Measurements from ENCODE around the gene RALY. TPM values are rescaled to one million over a fixed set of nuclear protein-coding genes. Genes with fewer than 3 reads are reported as not detected.

The RALY gene
- total and polyA plus RNA-seq, 10 of the 15 experiments (the other 5 are each of a cell fraction or from before 2014, with no cell fraction given): 1.2 to 246 (median 137) TPM

- ChIA-PET SMC1A (ENCODE audit: uncharacterized antibody, unreplicated experiment) (no interaction called here), POLR2A (no interaction called here), CTCF (interaction anchor here (1.1 kb wide), 1 partner anchor 9 kb away, joined by 4 read pairs; no protein-coding TSS in a partner anchor), RAD21 (ENCODE audit: unreplicated experiment) (no interaction called here)
- Histone ChIP-seq H3K79me2 (ENCODE audit: control insufficient read depth, insufficient read depth, low read length) (peaks cover 23% of the 10 kb centered on the region), H3K27me3 (replicated peaks in 1 of 2; ENCODE audit: control insufficient read depth in 2 of 2, insufficient read depth in 2 of 2, low read length in 1 of 2) (no peaks in the 10 kb centered on the region), H3K4me1 (ENCODE audit: control insufficient read depth, insufficient read depth, low read length) (no peaks in the 10 kb centered on the region; the same call in 1 of the 2 replicates), H3K9ac (ENCODE audit: control insufficient read depth, insufficient read depth, low read length) (no peak overlapping the region), H3K9me3 (replicated peaks; ENCODE audit: control insufficient read depth, insufficient read depth, low read length) (no peaks in the 10 kb centered on the region), H3K36me3 (ENCODE audit: control insufficient read depth in 2 of 2, insufficient read depth in 2 of 2, low read length in 1 of 2) (no peaks in the 10 kb centered on the region), H3K4me2 (ENCODE audit: control insufficient read depth, insufficient read depth) (no peak overlapping the region), H2AFZ (ENCODE audit: control insufficient read depth, low read depth, low read length) (no peak overlapping the region), H3K27ac (ENCODE audit: control insufficient read depth, insufficient read depth) (no peak overlapping the region), H4K20me1 (ENCODE audit: control insufficient read depth, insufficient read depth) (no peaks in the 10 kb centered on the region), H3K4me3 (no peak overlapping the region)
- DNase-seq (ENCODE audit: low read depth, low spot score) (no peak), FAIRE-seq (no peak), ATAC-seq (no peak)
- 75% methylated on average over 4 of the region's 4 CpGs for WGBS (ENCODE audit: insufficient coverage, insufficient replicate concordance, low lambda C conversion rate, missing lambda C conversion rate)
- in situ Hi-C loops (cut with MboI): no loop called here
- no TSS peak for BruUV-seq (replicated peaks)
- TF ChIP-seq NR2C1 (IDR thresholded peaks at IDR 0.05) (no peak), GATAD2B (conservative IDR thresholded peaks at IDR 0.05; ENCODE audit: low read depth) (no peak), BACH1 (IDR thresholded peaks at IDR 0.05; ENCODE audit: borderline replicate concordance) (no peak), ZBTB33 (IDR thresholded peaks at IDR 0.05) (no peak), CTCF (IDR thresholded peaks at IDR 0.05 in 2 of 3, conservative IDR thresholded peaks at IDR 0.05 in 1 of 3; ENCODE audit: control insufficient read depth in 2 of 3, extremely low read depth in 1 of 3, insufficient read depth in 1 of 3, low read depth in 3 of 3, low read length in 3 of 3) (no peak), JUND (IDR thresholded peaks at IDR 0.05; ENCODE audit: low read depth, low read length) (no peak), SIN3A (IDR thresholded peaks at IDR 0.05; ENCODE audit: low read depth, low read length) (no peak)
- intact Hi-C loops (cut with micrococcal nuclease; ENCODE audit: unreplicated experiment): loop anchor here (5.0 kb wide), 1 partner anchor 123 kb away; the partner anchor contains the start of gene RALY
Measured at GRCh38 chr20:34114809-34115208, 121.1 kb downstream of the RALY start.

Measured in GM12878 (cell line).